ENCODE results near the gene PM20D1. TPM values are rescaled to one million over a fixed set of nuclear protein-coding genes. Genes with fewer than 3 reads are reported as not detected.

Gene PM20D1
- total RNA-seq, 1 donor from 2014 or later: under 0.01 TPM

DNA sequence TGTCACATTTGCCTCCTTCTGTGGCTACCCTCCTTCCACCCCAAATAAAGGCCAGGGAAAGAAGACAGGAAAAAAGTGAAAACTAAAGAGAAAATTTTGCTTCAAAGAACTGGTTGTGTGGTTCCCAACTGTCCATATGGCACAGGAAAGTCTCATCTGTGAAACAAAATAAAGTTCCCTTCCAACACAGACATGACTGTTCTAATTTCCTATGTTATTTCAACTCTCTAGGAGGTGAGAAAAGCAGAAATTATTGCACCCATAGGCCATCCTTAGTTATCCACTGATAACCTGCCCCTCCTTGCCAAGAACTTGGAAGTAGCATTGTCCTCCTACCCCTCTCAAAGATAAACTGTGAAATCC lies 66.5 kb downstream of the PM20D1 start:
- FAIRE-seq: no peak
- no peak for DNase-seq (ENCODE audit: low spot score in 2 of 2)

DNA sequence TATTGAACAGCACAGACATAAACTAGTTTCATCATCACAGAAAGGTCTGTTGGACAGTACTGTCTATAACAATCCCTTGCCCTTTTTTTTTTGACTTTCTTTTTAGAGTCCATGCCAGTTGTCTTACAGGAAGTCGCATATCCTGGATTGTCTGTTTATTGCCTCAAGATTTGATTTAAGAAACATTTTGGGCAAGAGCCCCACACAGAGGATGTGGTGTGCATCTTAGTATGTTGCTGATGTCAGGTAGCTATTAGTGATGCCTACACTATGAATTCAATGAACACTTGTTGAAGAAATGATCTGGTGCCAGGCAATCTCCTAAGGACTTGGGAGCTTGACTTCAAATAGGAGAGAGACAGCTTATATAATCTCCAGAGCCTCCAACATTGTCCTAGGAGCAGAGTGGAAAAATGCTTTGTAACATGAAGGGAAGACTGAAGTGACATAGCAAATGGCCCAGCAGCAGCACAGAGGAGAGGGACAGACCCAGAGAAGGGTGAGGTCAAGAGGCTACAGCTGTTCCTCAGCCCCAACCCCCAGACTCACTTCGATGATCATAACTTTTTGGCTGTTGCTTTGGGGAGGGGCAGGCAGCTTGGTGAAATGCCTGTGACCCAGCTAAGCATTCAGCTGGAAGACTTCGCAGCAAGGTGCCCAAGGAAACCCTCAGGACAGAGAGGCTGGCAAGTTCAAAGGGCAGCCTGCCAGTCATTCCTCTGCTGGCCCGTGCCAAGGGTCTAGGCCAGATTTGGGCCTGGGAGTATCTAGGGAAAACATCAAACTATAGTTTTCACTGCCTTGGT lies 67.1 kb downstream of the PM20D1 start:
- FAIRE-seq (no peak), DNase-seq (ENCODE audit: low spot score in 2 of 2) (no peak)

DNA sequence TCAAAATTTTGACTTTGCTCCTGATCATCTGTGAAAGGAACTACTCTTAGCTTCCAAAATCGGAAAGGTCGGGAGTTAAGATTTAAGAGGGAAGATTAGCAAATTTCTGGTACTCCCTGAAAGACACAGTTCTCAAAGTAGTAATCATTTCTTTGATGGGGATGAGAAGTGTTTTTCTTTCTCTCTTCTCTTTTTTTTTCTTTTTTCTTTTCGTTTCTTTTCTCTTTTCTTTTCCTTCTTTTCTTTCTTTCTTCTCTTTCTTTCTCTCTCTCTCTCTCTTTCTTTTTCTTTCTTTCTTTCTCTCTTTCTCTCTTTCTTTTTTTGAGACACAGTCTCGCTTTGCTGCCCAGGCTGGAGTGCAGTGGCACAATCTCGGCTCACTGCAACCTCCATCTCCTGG lies 69.6 kb downstream of the PM20D1 start:
- DNase-seq (ENCODE audit: low spot score in 2 of 2): no peak
- FAIRE-seq: no peak

Other genes starting within 250 kb of the PM20D1 start
- gene ELK4, start 218.1 kb downstream of the PM20D1 start, total RNA-seq: 6.9 TPM
- gene SLC45A3, start 169.6 kb downstream of the PM20D1 start, total RNA-seq: 2.0 TPM
- gene NUCKS1, start 100.0 kb downstream of the PM20D1 start, total RNA-seq: 234 TPM
- 6.5 TPM for gene RAB29, start 74.7 kb downstream of the PM20D1 start, total RNA-seq
- gene SLC41A1, start 36.9 kb downstream of the PM20D1 start, total RNA-seq: 5.3 TPM
- gene SLC26A9, start 93.3 kb upstream of the PM20D1 start, total RNA-seq: not detected
- under 0.01 TPM for gene RAB7B, start 153.3 kb upstream of the PM20D1 start, total RNA-seq
- gene CTSE, start 173.8 kb upstream of the PM20D1 start, total RNA-seq: not detected
- 0.41 TPM for gene RHEX, start 203.0 kb upstream of the PM20D1 start, total RNA-seq